HG02610 (cell line): ENCODE results near the gene TAF1B.
A peak's percentile ranks its signal among the peaks of the same experiment; 100 is the strongest.

Experiments
- ATAC-seq: cut with Tn5 transposase; IDR thresholded peaks from one replicate; pipeline ENCODE4 v1.9.1; 2021; ENCODE audit warnings: mild to moderate bottlenecking, moderate library complexity; ENCODE audit not compliant: unreplicated experiment

Gene TAF1B

GRCh38 chr2:9937968-9938367, 94.7 kb downstream of the TAF1B start:
- ATAC-seq, result no peak

- ATAC-seq, result no peak
Measured at GRCh38 chr2:9939587-9940485, 96.6 kb downstream of the TAF1B start.

DNA sequence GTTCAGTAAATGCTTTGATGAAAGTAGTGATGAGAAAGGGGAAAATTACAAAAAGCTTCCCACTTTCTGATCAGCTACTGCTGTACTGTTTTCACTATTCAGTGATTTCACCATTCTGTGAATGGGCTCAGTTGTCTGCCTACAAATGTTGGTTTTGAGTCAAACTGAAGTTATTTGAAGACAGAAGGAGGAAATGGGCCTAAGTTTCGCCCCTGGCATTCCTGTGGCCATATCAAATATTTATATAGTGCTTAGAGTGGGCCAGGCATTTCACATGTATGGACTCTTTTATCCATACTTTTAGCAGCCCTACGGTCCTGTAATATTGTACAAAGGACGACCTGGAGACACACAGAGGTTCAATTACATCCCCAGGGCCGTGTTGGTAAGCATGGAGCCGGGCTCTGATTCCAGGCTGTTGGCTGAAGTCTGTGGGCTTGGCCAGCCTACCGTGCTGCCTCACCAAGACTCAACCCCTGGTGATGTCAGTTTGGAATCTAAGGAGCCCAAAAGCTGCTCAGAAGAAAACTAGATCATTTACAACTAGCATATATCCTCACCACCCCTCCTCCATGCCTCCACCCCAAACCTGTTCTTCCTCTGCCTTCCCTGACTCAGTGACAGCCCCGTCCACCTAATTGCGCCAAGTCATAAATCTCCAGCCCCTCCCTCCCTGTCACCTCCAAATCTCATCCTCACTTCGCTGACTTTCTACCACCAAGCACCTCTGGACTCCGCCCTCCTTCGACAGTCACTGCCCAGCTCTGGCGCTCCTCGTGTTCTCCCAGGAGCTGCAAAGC, 98.1 kb downstream of the TAF1B start:
- no peak for ATAC-seq

GRCh38 chr2:9941996-9942390, 98.7 kb downstream of the TAF1B start:
- ATAC-seq, result no peak

GRCh38 chr2:9944330-9944758, 101.1 kb downstream of the TAF1B start:
- no peak for ATAC-seq

DNA sequence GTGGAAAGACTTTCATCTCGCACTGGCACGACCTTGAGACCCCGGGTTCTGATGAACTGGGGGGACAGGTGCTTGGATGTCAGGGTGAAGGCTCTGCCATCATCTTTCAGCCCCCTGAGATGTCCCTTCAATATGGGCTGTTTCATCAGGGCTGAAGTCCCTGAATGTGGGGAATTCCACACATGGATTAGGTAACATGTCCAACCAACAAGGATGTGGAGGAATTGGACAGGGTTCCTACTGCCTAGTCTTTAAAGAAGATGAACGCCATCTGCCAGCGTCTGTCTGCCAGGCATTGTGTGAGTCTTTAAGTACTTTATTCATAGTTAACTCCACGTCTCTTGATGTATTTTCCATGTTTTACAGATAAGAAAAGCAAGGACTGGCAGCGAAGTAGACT, 102.3 kb downstream of the TAF1B start:
- no peak for ATAC-seq

DNA sequence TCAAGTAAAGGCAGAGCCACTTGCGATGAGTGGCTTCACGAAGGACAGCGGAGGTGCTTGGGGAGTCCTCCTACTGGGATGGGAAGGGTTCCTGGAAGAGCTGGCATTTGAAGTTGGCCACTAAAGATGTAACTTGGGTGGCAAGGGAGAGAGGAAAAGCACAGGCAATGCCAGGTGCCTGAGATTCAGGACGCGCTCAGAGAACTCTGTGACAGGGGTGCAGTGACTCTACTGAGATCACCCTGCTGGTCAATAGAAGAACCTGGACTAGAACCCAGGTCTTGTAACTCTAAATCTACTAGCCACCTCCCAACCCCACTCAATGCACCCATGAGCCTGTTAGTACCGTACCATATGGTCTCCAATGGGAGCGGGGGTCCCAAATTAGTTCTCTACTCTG, 102.8 kb downstream of the TAF1B start:
- no peak for ATAC-seq

DNA sequence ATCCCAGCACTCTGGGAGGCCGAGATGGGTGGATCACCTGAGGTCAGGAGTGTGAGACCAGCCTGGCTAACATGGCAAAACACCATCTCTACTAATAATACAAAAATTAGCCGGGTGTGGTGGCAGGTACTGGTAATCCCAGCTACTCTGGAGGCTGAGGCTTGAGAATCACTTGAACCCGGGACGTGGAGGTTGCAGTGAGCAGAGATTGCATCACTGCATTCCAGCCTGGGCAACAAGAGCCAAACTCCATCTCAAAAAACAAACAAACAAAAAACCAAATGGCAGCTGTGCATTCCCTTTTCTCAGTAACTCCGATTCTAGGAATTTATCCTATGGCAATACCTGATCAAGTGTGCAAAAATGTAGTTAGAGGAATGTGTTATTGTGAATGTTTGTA, 103.5 kb downstream of the TAF1B start:
- ATAC-seq, result no peak

DNA sequence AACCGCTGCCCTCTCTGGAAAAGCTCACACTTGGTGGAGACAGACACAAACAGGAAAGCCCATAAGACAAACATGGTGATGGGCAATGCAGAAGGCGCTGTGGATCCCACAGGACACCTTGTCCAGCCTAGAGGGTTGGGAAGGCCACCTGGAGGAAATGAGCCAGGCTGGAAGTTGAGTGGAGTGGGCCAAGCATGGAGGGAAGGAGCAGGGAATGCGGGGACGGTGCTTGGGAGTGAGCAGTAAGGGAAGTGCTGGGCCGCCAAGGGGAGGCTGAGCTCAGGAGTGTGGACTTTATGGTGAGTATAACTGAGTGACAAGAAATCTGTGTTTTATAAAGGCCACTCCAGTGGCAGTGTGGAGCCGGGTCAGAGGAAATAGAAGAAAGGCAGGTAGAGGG, 105.4 kb downstream of the TAF1B start:
- ATAC-seq, result no peak

DNA sequence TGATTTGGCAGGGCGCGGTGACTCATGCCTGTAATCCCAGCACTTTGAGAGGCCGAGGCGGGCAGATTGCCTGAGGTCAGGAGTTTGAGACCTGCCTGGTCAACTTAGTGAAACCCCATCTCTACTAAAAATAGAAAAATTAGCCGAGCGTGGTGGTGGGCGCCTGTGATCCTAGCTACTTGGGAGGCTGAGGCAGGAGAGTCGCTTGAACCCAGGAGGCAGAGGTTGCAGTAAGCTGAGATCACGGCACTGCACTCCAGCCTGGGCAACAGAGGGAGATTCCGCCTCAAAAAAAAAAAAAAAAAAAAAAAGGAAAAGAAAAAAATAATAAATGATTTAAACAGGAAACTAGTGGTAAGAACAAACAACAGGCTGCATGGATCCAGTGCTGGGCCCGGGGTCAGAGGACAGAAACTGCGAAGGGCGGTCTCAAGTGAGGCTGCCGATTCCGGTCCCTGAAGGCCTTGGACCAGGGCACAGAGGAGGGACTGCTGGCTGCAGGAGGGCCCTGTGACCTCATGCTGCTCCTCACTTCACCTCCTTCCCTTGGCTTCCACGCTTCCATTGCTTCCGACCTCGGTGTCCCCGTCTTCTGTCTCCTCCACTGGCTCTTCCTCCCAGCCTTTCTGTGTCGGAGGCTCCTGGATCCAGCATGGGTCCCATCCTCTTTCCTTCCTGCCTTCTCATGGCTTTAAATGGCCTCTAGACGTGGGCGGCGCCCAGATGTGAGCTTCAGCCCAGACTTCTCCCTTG, 106.1 kb downstream of the TAF1B start:
- no peak for ATAC-seq

DNA sequence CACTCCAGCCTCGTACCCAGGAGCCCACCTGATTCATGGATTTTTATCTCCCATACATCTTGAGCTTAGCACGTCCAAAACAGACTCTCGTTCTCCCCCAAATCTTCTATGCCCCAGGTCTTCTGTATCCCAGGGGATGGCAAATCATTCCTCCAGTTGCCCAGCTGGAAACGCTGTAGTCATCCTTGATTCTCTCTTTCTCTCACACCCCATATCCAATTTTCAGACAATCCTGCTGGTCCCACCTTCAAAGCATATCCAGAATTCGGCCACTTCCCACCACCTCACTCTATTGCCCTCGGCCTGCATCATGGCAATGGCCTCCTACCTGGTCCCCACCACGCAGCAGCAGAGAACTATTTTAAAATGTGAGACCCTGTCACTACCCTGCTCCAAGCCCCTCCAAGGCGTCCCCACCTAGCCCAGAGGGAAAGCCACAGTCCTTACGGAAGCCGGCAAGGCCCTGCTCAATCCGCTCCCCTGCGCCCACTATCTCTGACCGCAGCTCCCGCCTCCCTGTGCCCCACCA, 106.8 kb downstream of the TAF1B start:
- no peak for ATAC-seq

DNA sequence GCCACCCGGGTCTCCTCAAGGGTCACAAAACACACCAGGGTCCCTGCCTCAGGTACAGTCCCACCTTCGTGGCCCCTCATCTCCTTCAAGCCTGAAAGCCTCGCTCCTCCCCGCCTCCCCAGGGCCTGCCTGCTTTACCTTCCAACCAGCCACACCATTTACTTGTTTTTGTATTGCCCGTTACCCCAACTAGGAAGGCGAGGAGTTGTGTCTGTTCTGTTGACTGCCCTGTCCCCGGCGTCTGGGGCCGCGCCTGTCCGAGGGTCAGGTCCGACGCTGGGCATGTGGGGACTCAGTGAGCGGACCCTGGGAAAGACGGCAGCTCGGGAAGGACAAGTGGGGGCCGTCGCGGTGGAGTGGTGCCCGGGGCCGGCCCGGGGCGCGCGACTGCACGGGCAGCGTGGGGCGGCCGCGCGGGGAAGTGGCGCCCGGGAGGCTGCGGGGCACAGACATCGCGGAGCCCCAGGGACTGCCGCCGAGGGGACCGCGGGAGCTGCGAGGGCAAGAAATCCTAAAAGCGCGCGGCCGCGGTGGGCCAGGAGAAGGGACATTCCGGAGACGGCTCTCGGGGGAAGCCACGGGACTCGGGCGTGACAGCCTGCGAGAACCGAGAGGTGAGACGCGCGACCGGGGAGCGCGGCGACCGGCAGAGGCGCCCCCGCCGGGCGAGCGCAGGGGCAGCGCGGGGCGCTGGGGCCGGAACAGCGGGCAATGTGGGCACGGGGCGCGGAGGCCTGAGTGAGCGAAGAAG, 107.4 kb downstream of the TAF1B start:
- peak; percentile 33 for ATAC-seq

GRCh38 chr2:9951272-9951521, 107.9 kb downstream of the TAF1B start:
- no peak for ATAC-seq

GRCh38 chr2:9951522-9952285, 108.4 kb downstream of the TAF1B start, which contains the start of gene GRHL1:
GRHL1 (plus strand) TSS chr2:9951693; CDS start chr2:9951834, 141 bp downstream.
- peak; percentile 98 for ATAC-seq

GRCh38 chr2:9952286-9952737, 109.0 kb downstream of the TAF1B start:
- no peak for ATAC-seq

- ATAC-seq, result no peak
Measured at GRCh38 chr2:9952856-9953503, 109.7 kb downstream of the TAF1B start.

- no peak for ATAC-seq
Measured at GRCh38 chr2:9954136-9954535, 110.9 kb downstream of the TAF1B start.

DNA sequence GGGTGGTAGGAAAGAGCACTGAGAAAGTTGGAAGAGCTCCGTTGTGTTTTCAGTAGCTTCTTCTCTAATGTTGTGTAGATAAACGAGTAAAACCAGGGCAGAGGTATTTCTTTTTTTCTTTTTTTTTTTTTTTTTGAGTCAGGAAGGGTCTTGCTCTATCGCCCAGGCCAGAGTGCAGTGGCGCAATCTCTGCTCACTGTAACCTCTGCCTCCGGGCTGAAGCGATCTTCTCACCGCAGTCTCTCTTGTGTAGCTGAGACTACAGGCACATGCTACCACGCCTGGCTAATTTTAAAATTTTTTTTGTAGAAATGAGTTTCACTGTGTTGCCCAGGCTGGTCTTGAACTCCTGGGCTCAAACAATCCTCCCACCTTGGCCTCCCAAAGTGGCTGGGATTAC, 114.8 kb downstream of the TAF1B start:
- ATAC-seq, result no peak

DNA sequence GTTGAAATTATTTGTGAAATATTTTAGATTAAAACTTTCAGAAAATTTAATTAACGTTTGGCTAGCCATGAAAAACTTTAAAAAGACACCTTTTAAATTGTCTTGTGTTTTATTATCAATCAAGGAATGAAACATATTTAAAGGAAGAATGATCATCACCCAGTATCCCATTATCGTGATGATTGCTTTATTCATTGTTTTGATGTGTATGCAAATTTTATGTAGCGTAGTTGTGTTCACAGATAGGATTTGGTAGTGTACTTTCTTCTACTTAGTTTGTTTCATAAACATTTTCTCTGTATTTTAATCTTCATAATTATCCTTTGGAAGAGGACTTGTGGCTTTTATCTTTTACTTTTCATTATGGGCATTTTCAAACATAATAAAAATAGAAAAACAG, 116.0 kb downstream of the TAF1B start:
- no peak for ATAC-seq
